GM23338 (cell line): ENCODE data around the gene MICAL2. TPM values are rescaled to one million over a fixed set of nuclear protein-coding genes. Genes with fewer than 3 reads are reported as not detected.
A peak's percentile ranks its signal among the peaks of the same experiment; 100 is the strongest.

Experiments used
- ATAC-seq: fragments of 200-7000 bp; cut with Tn5 transposase; 3 replicates; pipeline ENCODE4 v1.9.1; 2020
- DNase-seq: peaks from one replicate; pipeline ENCODE4 v3.0.0-alpha.2; 2015; ENCODE audit warnings: low spot score
- H2AFZ ChIP-seq: fragments of 200-600 bp; sonication (generic); 2 replicates; pipeline ENCODE4 v1.8.0; 2016; ENCODE audit warnings: antibody characterized with exemption, mild to moderate bottlenecking, moderate library complexity
- H3F3A ChIP-seq: fragments of 200-600 bp; sonication (generic); replicated peaks from 2 replicates; pipeline ENCODE4 v1.8.0; 2017; ENCODE audit warnings: antibody characterized with exemption, mixed run types, low read depth
- H3K27ac ChIP-seq: fragments of 200-600 bp; sonication (generic); 2 replicates; pipeline ENCODE4 v1.6.1; 2016; ENCODE audit warnings: low read depth
- H3K27me3 ChIP-seq: fragments of 200-600 bp; sonication (generic); 2 replicates; pipeline ENCODE4 v1.8.0; 2016; ENCODE audit warnings: mild to moderate bottlenecking, mixed run types, moderate library complexity; ENCODE audit not compliant: insufficient read depth
- H3K36me3 ChIP-seq: fragments of 200-600 bp; sonication (generic); 2 replicates; pipeline ENCODE4 v1.8.0; 2016; ENCODE audit warnings: mild to moderate bottlenecking; ENCODE audit not compliant: insufficient read depth
- H3K4me1 ChIP-seq: fragments of 200-600 bp; sonication (generic); 2 replicates; pipeline ENCODE4 v1.8.0; 2016; ENCODE audit warnings: mild to moderate bottlenecking, moderate library complexity; ENCODE audit not compliant: insufficient read depth
- H3K4me2 ChIP-seq: fragments of 200-600 bp; sonication (generic); 2 replicates; pipeline ENCODE4 v1.7.1; 2017; ENCODE audit warnings: mixed run types
- H3K4me3 ChIP-seq: fragments of 200-600 bp; sonication (generic); 2 replicates; pipeline ENCODE4 v1.6.1; 2016; ENCODE audit warnings: mixed run types
- H3K79me2 ChIP-seq: fragments of 200-600 bp; sonication (generic); replicated peaks from 2 replicates; pipeline ENCODE4 v1.8.0; 2017; ENCODE audit warnings: mild to moderate bottlenecking; ENCODE audit not compliant: insufficient read depth
- H3K9me2 ChIP-seq: fragments of 200-600 bp; sonication (generic); 2 replicates; pipeline ENCODE4 v1.8.0; 2017; ENCODE audit not compliant: insufficient read depth
- H4K20me1 ChIP-seq: fragments of 200-600 bp; sonication (generic); replicated peaks from 2 replicates; pipeline ENCODE4 v1.8.0; 2017; ENCODE audit warnings: mild to moderate bottlenecking; ENCODE audit not compliant: insufficient read depth
- H3K27ac Mint-ChIP-seq: 2 replicates; pipeline ENCODE4 v1.8.0; 2020; ENCODE audit warnings: inconsistent platforms, mild to moderate bottlenecking, moderate library complexity, mixed read lengths
- H3K27me3 Mint-ChIP-seq: 3 replicates; pipeline ENCODE4 v1.8.0; 2022; ENCODE audit warnings: low read depth, mild to moderate bottlenecking, moderate library complexity, mixed read lengths, inconsistent platforms; ENCODE audit not compliant: insufficient read depth, poor library complexity
- H3K36me3 Mint-ChIP-seq: 3 replicates; pipeline ENCODE4 v1.8.0; 2021; ENCODE audit warnings: low read depth, mild to moderate bottlenecking, inconsistent platforms, moderate library complexity, mixed read lengths
- H3K4me1 Mint-ChIP-seq: 3 replicates; pipeline ENCODE4 v1.8.0; 2020; ENCODE audit warnings: mild to moderate bottlenecking, inconsistent platforms, mixed read lengths
- H3K4me3 Mint-ChIP-seq: 3 replicates; pipeline ENCODE4 v1.8.0; 2021; ENCODE audit warnings: moderate library complexity, mild to moderate bottlenecking, inconsistent platforms, mixed read lengths
- H3K9me3 Mint-ChIP-seq: 3 replicates; pipeline ENCODE4 v1.8.0; 2020; ENCODE audit warnings: moderate library complexity, mild to moderate bottlenecking, inconsistent platforms, mixed read lengths
- CREB1 ChIP-seq: fragments of 250-450 bp; sonication (Bioruptor Pico); IDR thresholded peaks from 2 replicates; pipeline ENCODE4 v1.5.0; 2020; ENCODE audit warnings: low read depth, mild to moderate bottlenecking, moderate library complexity
- CTCF ChIP-seq, 2 experiments: fragments of 200-600 bp in 1 of 2; sonication (generic) in 1 of 2; conservative IDR thresholded peaks; 2 replicates each; pipeline versions ENCODE4 v1.5.1 to v1.6.1; 2016 to 2017; ENCODE audit warnings: antibody characterized with exemption in 2 of 2, low read depth in 2 of 2, mild to moderate bottlenecking in 2 of 2, moderate library complexity in 1 of 2
- ETS1 ChIP-seq: IDR thresholded peaks from 2 replicates; pipeline ENCODE4 v1.6.1; 2016; ENCODE audit warnings: antibody characterized with exemption
- EZH2 ChIP-seq: fragments of 200-600 bp; sonication (generic); IDR thresholded peaks from one replicate; pipeline ENCODE4 v1.8.0; 2017; ENCODE audit warnings: antibody characterized with exemption, mild to moderate bottlenecking, low read depth; ENCODE audit not compliant: unreplicated experiment
- JUNB ChIP-seq: IDR thresholded peaks from one replicate; pipeline ENCODE4 v1.6.1; 2016; ENCODE audit warnings: antibody characterized with exemption; ENCODE audit not compliant: unreplicated experiment
- NANOG ChIP-seq: IDR thresholded peaks from 2 replicates; pipeline ENCODE4 v1.6.1; 2016; ENCODE audit warnings: antibody characterized with exemption, borderline replicate concordance
- POLR2AphosphoS5 ChIP-seq: IDR thresholded peaks from 2 replicates; pipeline ENCODE4 v1.6.1; 2016; ENCODE audit warnings: antibody characterized with exemption, low read depth
- REST ChIP-seq: IDR thresholded peaks from one replicate; pipeline ENCODE4 v1.6.1; 2018; ENCODE audit warnings: antibody characterized with exemption; ENCODE audit not compliant: unreplicated experiment
- STAT1 ChIP-seq: IDR thresholded peaks from one replicate; pipeline ENCODE4 v1.6.1; 2016; ENCODE audit warnings: antibody characterized with exemption; ENCODE audit not compliant: unreplicated experiment
- ZNF331 ChIP-seq: fragments of 250-450 bp; sonication (Bioruptor Pico); IDR thresholded peaks from 2 replicates; pipeline ENCODE4 v1.5.0; 2020; ENCODE audit warnings: low read depth, mild to moderate bottlenecking, moderate library complexity
- long read RNA-seq: library from polyadenylated mRNA; unstranded; transcript quantifications from one replicate; pipeline ENCODE4 v2.0.0, GENCODE V29; 2020; ENCODE audit not compliant: unreplicated experiment
- polyA plus RNA-seq: library from polyadenylated mRNA; unstranded; fragments of >200 nt; fragmentation: Nextera tagmentation; extraction: Ambion mirVana; gene quantifications from 2 replicates; pipeline ENCODE4 v1.2.1, GENCODE V29; 2016
- total RNA-seq: library from RNA; depleted of rRNA; stranded (reverse); fragments of >200 nt; shearing (Covaris generic); gene quantifications from 2 replicates; pipeline ENCODE4 v1.2.3, GENCODE V29; 2014; rRNA removed

Gene MICAL2
- total RNA-seq: 1.4 and 1.7 TPM in 2 replicates
- 0.66 and 1.5 TPM in 2 replicates for polyA plus RNA-seq
- long read RNA-seq: 0 reads

GRCh38 chr11:12110201-12110713, at the start of gene MICAL2:
Gene MICAL2 (plus strand): TSS chr11:12110590. CDS start chr11:12162156, 51,566 bp downstream.
- no peak within 1 kb of the TSS for H3K27ac ChIP-seq
- Mint-ChIP-seq H3K4me1 (peaks cover 9% of the 10 kb centered on the region), H3K27me3 (peaks cover 36% of the 10 kb centered on the region), H3K27ac (no peak within 1 kb of the TSS), H3K9me3 (no peaks in the 10 kb centered on the region), H3K4me3 (peak within 1 kb of the TSS; percentile 75), H3K36me3 (no peaks in the 10 kb centered on the region; the same call in 2 of the 3 replicates)
- H3K4me2 ChIP-seq: peak within 1 kb of the TSS; percentile 91
- H3K36me3 ChIP-seq: no peaks in the 10 kb centered on the region
- ATAC-seq (peak; percentile 92), DNase-seq (peak; percentile 91)
- H3F3A ChIP-seq: 0 out of 2 replicates have a peak, but pooled peaks cover 3% of the 10 kb centered on the region
- no peaks in the 10 kb centered on the region for H4K20me1 ChIP-seq
- no peaks in the 10 kb centered on the region for H3K79me2 ChIP-seq
- TF ChIP-seq CREB1: 0 out of 2 replicates have a peak, but pooled peaks have one; percentile 35
- no peak for TF ChIP-seq POLR2AphosphoS5
- no peak for TF ChIP-seq CTCF (conservative IDR thresholded peaks at IDR 0.05; ENCODE audit: low read depth in 2 of 2)
- TF ChIP-seq REST: no peak
- no peak for TF ChIP-seq JUNB
- TF ChIP-seq ZNF331 (CRISPR knock-in tag): no peak
- no peak for TF ChIP-seq EZH2
- H2AFZ ChIP-seq: peak within 1 kb of the TSS; percentile 99
- H3K27me3 ChIP-seq: peaks cover 34% of the 10 kb centered on the region
- peak within 1 kb of the TSS; percentile 77 for H3K4me3 ChIP-seq
- no peaks in the 10 kb centered on the region for H3K9me2 ChIP-seq
- H3K4me1 ChIP-seq: peaks cover 4% of the 10 kb centered on the region

GRCh38 chr11:12061851-12062560, 48.4 kb upstream of the MICAL2 start:
- peaks cover 9% of the 10 kb centered on the region; the same call in 1 of the 2 replicates for H3K4me1 ChIP-seq
- H4K20me1 ChIP-seq: no peaks in the 10 kb centered on the region
- Mint-ChIP-seq H3K9me3 (peaks cover under 1% of the 10 kb centered on the region; the same call in 1 of the 3 replicates), H3K4me1 (peaks cover 8% of the 10 kb centered on the region; the same call in 2 of the 3 replicates), H3K27me3 (no peaks in the 10 kb centered on the region), H3K36me3 (no peaks in the 10 kb centered on the region), H3K27ac (no peak overlapping the region), H3K4me3 (no peak overlapping the region)
- no peaks in the 10 kb centered on the region for H3K27me3 ChIP-seq
- H3F3A ChIP-seq: no peaks in the 10 kb centered on the region
- ATAC-seq (no peak), DNase-seq (no peak)
- no peak overlapping the region for H3K27ac ChIP-seq
- H3K4me2 ChIP-seq: no peak overlapping the region
- 0 out of 2 replicates have a peak, but pooled peaks cover 2% of the 10 kb centered on the region for H3K9me2 ChIP-seq
- H3K4me3 ChIP-seq: no peak overlapping the region
- no peaks in the 10 kb centered on the region for H3K36me3 ChIP-seq
- H2AFZ ChIP-seq: no peak overlapping the region; the same call in 1 of the 2 replicates
- H3K79me2 ChIP-seq: no peaks in the 10 kb centered on the region
- no peak for TF ChIP-seq JUNB
- no peak for TF ChIP-seq NANOG
- TF ChIP-seq EZH2: no peak
- TF ChIP-seq STAT1: no peak
- TF ChIP-seq ETS1: no peak
- TF ChIP-seq CREB1: no peak
- TF ChIP-seq CTCF (conservative IDR thresholded peaks at IDR 0.05; ENCODE audit: low read depth in 2 of 2): no peak
